Smooth muscle cell (in vitro differentiated cells): ENCODE data around the gene CDH4. TPM values are rescaled to one million over a fixed set of nuclear protein-coding genes. Genes with fewer than 3 reads are reported as not detected.

Source experiments
- DNase-seq: peaks from one replicate; lab custom pipeline; 2025; ENCODE audit not compliant: unreplicated experiment; lab: John Stamatoyannopoulos, UW
- H2AFZ ChIP-seq: fragments of 200-600 bp; sonication (generic); 2 replicates; pipeline ENCODE4 v1.6.0; 2016; ENCODE audit warnings: antibody characterized with exemption, low read depth, mild to moderate bottlenecking
- H3F3A ChIP-seq: fragments of 200-600 bp; sonication (generic); 2 replicates; pipeline ENCODE4 v1.6.0; 2017; ENCODE audit warnings: antibody characterized with exemption, low read depth
- H3K27ac ChIP-seq: fragments of 200-600 bp; sonication (generic); 2 replicates; pipeline ENCODE4 v1.5.1; 2016; ENCODE audit warnings: low read depth, mild to moderate bottlenecking
- H3K27me3 ChIP-seq: fragments of 200-600 bp; sonication (generic); 2 replicates; pipeline ENCODE4 v1.6.1; 2016; ENCODE audit warnings: low read depth, mild to moderate bottlenecking
- H3K36me3 ChIP-seq: fragments of 200-600 bp; sonication (generic); 2 replicates; pipeline ENCODE4 v1.5.1; 2016; ENCODE audit warnings: low read depth
- H3K4me1 ChIP-seq: fragments of 200-600 bp; sonication (generic); 2 replicates; pipeline ENCODE4 v1.5.1; 2016; ENCODE audit warnings: low read depth
- H3K4me2 ChIP-seq: fragments of 200-600 bp; sonication (generic); 2 replicates; pipeline ENCODE4 v1.6.0; 2016; ENCODE audit warnings: mild to moderate bottlenecking
- H3K4me3 ChIP-seq: fragments of 200-600 bp; sonication (generic); 2 replicates; pipeline ENCODE4 v1.5.1; 2016; ENCODE audit warnings: mild to moderate bottlenecking
- H3K79me2 ChIP-seq: fragments of 200-600 bp; sonication (generic); 2 replicates; pipeline ENCODE4 v1.6.0; 2016; ENCODE audit warnings: low read depth, mild to moderate bottlenecking
- H3K9ac ChIP-seq: fragments of 200-600 bp; sonication (generic); 2 replicates; pipeline ENCODE4 v1.6.0; 2016; ENCODE audit warnings: low read depth
- H3K9me3 ChIP-seq: fragments of 200-600 bp; sonication (generic); replicated peaks from 2 replicates; pipeline ENCODE4 v1.5.1; 2016; ENCODE audit warnings: low read depth
- H4K20me1 ChIP-seq: fragments of 200-600 bp; sonication (generic); 2 replicates; pipeline ENCODE4 v1.6.0; 2016; ENCODE audit warnings: low read depth
- WGBS: methylation state at CpG from one replicate; pipeline ENCODE4 v1.1.7; 2016; ENCODE audit warnings: low lambda C conversion rate; 5-methylcytosine and 5-hydroxymethylcytosine counted together
- polyA plus RNA-seq: library from polyadenylated mRNA; unstranded; fragments of >200 nt; fragmentation: Nextera tagmentation; extraction: Ambion mirVana; gene quantifications from 2 replicates; pipeline ENCODE4 v1.2.1, GENCODE V29; 2016
- total RNA-seq: library from RNA; depleted of rRNA; stranded (reverse); fragments of >200 nt; gene quantifications from 2 replicates; pipeline ENCODE4 v1.2.3, GENCODE V29; 2014
- TF ChIP-seq, protein P1 (sequence below): fragments of 200-600 bp; sonication (generic); IDR thresholded peaks from 2 replicates; pipeline ENCODE4 v1.5.1; 2017; ENCODE audit warnings: borderline replicate concordance, mild to moderate bottlenecking, antibody characterized with exemption; ENCODE audit not compliant: insufficient read depth, poor library complexity, severe bottlenecking

CDH4 gene
- total and polyA plus RNA-seq, 2 experiments from 2014 or later, result 0.03 to 0.04 TPM

DNA sequence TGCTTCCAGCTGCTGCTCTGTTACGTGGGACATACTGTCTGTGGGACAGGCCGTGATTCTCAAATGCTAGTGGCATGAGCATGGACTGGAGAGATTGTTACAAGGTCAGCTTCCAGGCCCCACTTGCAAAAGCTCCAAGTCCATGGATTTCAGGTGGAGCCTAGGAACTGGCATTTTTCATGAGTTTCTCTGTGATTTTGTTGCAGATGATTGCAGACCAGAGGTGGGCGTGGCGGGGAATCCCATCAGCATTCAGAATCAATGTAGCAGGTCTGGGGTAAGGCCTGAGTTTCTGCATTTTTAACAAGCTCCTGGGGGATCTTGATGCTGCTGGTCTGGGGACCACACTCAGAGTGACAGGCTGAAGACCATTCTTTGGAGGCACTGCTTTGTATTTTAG lies 2.4 kb upstream of the CDH4 start:
- no peak overlapping the region for H3K4me3 ChIP-seq
- H3K27me3 ChIP-seq, result peaks cover 90% of the 10 kb centered on the region
- H2AFZ ChIP-seq, result no peak overlapping the region
- no peak overlapping the region for H3K4me2 ChIP-seq
- TF ChIP-seq, protein P1, sequence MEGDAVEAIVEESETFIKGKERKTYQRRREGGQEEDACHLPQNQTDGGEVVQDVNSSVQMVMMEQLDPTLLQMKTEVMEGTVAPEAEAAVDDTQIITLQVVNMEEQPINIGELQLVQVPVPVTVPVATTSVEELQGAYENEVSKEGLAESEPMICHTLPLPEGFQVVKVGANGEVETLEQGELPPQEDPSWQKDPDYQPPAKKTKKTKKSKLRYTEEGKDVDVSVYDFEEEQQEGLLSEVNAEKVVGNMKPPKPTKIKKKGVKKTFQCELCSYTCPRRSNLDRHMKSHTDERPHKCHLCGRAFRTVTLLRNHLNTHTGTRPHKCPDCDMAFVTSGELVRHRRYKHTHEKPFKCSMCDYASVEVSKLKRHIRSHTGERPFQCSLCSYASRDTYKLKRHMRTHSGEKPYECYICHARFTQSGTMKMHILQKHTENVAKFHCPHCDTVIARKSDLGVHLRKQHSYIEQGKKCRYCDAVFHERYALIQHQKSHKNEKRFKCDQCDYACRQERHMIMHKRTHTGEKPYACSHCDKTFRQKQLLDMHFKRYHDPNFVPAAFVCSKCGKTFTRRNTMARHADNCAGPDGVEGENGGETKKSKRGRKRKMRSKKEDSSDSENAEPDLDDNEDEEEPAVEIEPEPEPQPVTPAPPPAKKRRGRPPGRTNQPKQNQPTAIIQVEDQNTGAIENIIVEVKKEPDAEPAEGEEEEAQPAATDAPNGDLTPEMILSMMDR, result no peak
- H3K9me3 ChIP-seq, result no peaks in the 10 kb centered on the region
- 94% methylated on average over 4 of the region's 4 CpGs for WGBS
- H3F3A ChIP-seq, result no peaks in the 10 kb centered on the region
- no peaks in the 10 kb centered on the region for H3K79me2 ChIP-seq
- no peaks in the 10 kb centered on the region for H3K36me3 ChIP-seq
- H4K20me1 ChIP-seq, result no peaks in the 10 kb centered on the region
- no peak for DNase-seq
- H3K4me1 ChIP-seq, result no peaks in the 10 kb centered on the region
- no peak overlapping the region for H3K9ac ChIP-seq
- no peak overlapping the region for H3K27ac ChIP-seq

DNA sequence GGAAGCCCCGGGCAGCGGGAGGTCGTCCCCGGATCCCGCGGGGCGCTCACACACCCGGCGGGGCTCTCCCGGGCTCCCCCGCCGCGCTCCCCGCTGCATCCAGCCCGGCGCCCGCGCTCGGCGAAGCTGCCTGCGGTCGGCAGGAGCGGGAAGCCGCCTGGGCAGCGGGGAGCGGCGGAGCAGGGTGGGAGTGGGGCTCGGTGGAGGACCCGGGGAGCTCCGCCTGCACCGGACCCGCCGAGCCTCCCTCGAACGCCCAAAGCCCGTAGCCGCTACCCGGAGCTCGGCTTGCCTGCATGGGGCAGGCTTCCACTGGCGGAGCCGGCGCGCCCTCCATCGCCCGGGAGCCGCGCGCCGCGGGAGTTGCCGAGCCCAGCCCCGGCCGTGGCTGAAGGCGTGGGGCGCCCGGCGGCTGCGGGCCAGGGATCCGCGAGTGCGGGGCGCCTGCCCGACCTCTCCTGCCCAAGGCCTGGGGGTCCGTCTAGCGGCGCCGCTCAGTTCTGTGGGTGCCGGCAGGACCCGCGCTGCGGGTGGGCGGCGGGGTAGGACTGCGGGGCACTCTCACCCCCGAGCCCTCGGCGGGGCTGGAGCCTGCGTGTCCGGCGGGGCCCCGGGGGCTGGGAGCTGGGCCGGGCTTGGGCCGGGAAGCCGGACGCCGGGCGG lies 671 bp downstream of the CDH4 start:
- no peak overlapping the region for H3K27ac ChIP-seq
- TF ChIP-seq, protein P1, result no peak
- no peaks in the 10 kb centered on the region for H3K9me3 ChIP-seq
- no peak overlapping the region for H3K9ac ChIP-seq
- no peak overlapping the region for H2AFZ ChIP-seq
- no peak for DNase-seq
- WGBS, result 1% methylated on average over 68 of the region's 87 CpGs
- H3K36me3 ChIP-seq, result no peaks in the 10 kb centered on the region
- H3K79me2 ChIP-seq, result no peaks in the 10 kb centered on the region
- H3F3A ChIP-seq, result no peaks in the 10 kb centered on the region
- peaks cover 86% of the 10 kb centered on the region for H3K27me3 ChIP-seq
- H3K4me3 ChIP-seq, result peak overlapping the region; percentile 39
- peak overlapping the region; percentile 85 for H3K4me2 ChIP-seq
- no peaks in the 10 kb centered on the region for H3K4me1 ChIP-seq
- no peaks in the 10 kb centered on the region for H4K20me1 ChIP-seq

DNA sequence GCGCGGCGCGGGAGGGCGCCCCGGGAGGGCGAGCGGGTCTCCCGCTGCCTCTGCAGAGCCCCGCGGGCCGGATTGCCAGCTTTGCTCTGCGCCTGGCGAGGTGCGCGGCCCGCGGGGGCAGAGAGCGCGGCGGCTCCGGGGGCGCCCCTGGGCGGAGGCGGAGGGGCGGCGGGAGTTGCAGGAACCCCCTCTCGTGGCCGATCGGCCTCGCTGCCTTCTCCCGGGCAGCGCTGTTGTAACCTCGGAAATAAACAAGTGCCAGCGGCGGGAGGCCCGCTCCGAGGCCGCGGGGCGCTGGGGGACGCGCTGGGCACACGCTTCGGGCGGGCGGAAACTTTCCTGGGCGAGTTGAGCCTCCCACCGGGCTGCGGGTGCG lies 1.2 kb downstream of the CDH4 start:
- TF ChIP-seq, protein P1, result peak; percentile 25
- Histone ChIP-seq H3K4me3 (peak overlapping the region; percentile 39), H3K27me3 (peaks cover 81% of the 10 kb centered on the region), H3K9me3 (no peaks in the 10 kb centered on the region), H2AFZ (no peak overlapping the region), H3F3A (no peaks in the 10 kb centered on the region), H3K4me2 (peak overlapping the region; percentile 85), H4K20me1 (no peaks in the 10 kb centered on the region), H3K4me1 (no peaks in the 10 kb centered on the region), H3K36me3 (no peaks in the 10 kb centered on the region), H3K9ac (no peak overlapping the region), H3K79me2 (no peaks in the 10 kb centered on the region), H3K27ac (no peak overlapping the region)
- under 1% methylated on average over 27 of the region's 51 CpGs for WGBS
- no peak for DNase-seq
